Activated T-helper 1 cell treated with anti-CD3 and anti-CD28 coated beads, Interleukin-2, amount 50 U/mL, for 16 hours (primary cell): ENCODE results near the gene TAS2R30.
"Not testable (repeated sequence)": the region's sequence is repeated elsewhere in the genome, so short reads cannot be mapped to it uniquely, and the experiment has no call there.

Experiments
- DNase-seq, 2 donors: peaks; one replicate each; pipeline ENCODE4 v3.0.0-alpha.2; 2020; ENCODE audit warnings: low read depth in 1 of 2, low spot score in 1 of 2

Gene TAS2R30

GRCh38 chr12:11130999-11131398 is 3.4 kb downstream of the TAS2R30 start:
- DNase-seq: no peak

DNA sequence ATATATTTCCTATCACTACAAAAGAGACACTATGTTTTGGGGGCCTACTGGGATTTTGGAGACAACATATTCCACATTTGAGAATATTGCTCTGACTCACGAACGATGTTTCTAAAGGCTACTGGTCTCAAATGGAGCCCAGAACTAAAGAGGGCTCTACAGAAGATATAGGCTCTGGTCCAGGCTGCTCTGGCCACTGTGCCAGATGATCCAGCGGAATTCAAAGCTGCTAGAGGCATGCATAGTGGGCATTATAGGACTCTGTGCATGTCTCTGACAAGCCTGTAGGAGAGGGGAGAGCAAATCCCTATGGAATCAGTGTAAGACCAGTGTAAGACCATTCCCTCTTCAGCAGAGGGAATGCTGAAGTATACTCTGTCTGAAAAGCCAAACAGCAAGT is 4.1 kb downstream of the TAS2R30 start:
- DNase-seq: no peak

DNA sequence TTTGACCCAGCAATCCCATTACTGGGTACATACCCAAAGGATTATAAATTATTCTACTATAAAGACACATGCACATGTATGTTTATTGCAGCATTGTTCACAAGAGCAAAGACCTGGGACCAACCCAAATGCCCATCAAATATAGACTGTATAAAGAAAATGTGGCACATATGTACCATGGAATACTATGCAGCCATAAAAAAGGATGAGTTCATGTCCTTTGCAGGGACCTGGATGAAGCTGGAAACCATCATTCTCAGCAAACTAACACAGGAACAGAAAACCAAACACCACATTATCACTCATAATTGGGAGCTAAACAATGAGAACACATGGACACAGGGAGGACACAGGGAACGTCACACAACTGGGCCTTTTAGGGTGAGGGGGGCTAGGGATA is 20.3 kb downstream of the TAS2R30 start:
- DNase-seq: not testable (repeated sequence)

DNA sequence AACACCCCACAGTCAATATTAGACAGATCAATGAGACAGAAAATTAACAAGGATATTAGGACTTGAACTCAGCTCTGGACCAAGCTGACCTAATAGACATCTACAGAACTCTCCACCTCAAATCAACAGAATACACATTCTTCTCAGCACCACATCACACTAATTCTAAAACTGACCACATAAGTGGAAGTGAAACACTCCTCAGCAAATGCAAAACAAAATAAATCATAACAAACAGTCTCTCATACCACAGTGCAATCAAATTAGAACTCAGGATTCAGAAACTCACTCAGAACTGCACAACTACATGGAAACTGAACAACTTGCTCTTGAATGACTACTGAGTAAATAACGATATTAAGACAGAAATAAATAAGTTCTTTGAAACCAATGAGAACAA is 23.2 kb downstream of the TAS2R30 start:
- not testable (repeated sequence) for DNase-seq

- no peak for DNase-seq
Measured at GRCh38 chr12:11108862-11109261, 25.6 kb downstream of the TAS2R30 start.

DNA sequence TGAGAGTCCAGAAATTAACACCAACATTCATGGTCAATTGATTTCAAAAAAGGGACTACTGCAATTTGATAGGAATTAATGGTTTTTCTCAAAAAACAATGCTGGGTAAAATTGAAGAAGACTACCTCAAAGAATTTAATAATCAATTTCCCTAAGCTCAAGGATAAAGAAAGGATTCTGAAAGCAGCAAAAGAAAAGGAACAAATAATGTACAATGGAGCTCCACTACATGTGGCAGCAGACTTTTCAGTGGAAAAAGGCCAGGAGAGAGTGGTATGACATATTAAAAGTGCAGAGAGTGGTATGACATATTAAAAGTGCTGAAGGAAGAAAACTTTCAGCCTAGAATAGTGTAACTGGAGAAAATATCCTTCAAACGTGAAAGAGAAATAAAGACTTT is 26.7 kb downstream of the TAS2R30 start:
- DNase-seq: no peak

DNA sequence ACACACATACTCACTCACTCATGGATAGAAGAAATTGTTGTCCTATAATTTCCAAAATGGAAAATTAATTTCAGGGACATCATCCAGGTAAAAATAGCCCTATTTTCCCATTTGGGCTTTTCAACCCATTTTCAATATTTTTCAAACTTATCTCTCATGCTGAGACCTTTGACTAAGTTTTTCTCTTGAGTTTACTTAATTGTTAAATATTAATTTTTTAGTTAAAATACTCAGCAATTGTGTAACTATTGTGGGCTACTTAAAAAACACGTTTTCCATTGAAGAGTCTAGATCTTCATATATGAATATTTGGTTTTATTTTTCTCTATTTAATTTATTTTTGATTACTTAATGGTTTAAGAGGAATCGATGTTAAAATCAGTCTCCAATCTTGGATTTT is 28.2 kb downstream of the TAS2R30 start:
- no peak for DNase-seq

GRCh38 chr12:11105546-11105945 is 28.9 kb downstream of the TAS2R30 start:
- no peak for DNase-seq

GRCh38 chr12:11094910-11095309 is 39.5 kb downstream of the TAS2R30 start:
- DNase-seq: not testable (repeated sequence)

- no peak for DNase-seq
Measured at GRCh38 chr12:11092128-11092527, 42.3 kb downstream of the TAS2R30 start, which contains the start of gene TAS2R43. TAS2R43 (minus strand) TSS chr12:11092313; CDS start chr12:11092229, 84 bp downstream.

- DNase-seq: no peak
Measured at GRCh38 chr12:11089246-11089645, 45.2 kb downstream of the TAS2R30 start.

DNA sequence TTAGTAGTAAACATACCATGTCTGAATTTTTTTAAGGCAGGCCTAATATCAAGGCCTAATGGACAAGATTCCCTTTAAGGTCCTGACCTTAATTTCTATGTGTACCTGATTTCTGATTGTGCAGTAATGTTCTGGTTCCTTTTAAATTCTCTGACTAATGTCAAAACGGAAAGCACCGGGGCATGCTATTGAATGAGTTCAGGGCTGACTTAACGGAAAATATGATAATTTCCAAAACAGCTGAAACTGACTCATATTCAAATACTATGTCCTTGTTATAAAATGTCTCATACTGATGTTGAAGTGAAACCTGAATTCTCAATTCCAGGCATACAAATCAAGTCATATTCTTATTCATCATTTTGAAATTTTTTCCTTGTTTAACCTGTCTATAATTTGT is 49.0 kb downstream of the TAS2R30 start:
- no peak for DNase-seq
